Ovary (tissue), 3 donors: ENCODE results near the gene SLC4A3.

ENCODE experiments used
- EP300 ChIP-seq: sonication (generic); formaldehyde crosslinking; IDR thresholded peaks from one replicate; pipeline ENCODE4 v1.6.1; 2017; ENCODE audit warnings: antibody characterized with exemption
- POLR2A ChIP-seq: fragments of 450-650 bp; IDR thresholded peaks from one replicate; pipeline ENCODE4 v1.6.1; 2017; ENCODE audit warnings: antibody characterized with exemption, mild to moderate bottlenecking, moderate library complexity
- TF ChIP-seq, protein P1 (sequence below), 3 donors: fragments of 450-650 bp in 2 of 3; fragments of 200-600 bp in 1 of 3; IDR thresholded peaks; one replicate each; pipeline versions ENCODE4 v1.5.1 to v1.8.0; 2016 to 2022; ENCODE audit warnings: antibody characterized with exemption in 3 of 3, mild to moderate bottlenecking in 1 of 3
- donor health status: DM: no; HTN: no; CAD: no.

DNA sequence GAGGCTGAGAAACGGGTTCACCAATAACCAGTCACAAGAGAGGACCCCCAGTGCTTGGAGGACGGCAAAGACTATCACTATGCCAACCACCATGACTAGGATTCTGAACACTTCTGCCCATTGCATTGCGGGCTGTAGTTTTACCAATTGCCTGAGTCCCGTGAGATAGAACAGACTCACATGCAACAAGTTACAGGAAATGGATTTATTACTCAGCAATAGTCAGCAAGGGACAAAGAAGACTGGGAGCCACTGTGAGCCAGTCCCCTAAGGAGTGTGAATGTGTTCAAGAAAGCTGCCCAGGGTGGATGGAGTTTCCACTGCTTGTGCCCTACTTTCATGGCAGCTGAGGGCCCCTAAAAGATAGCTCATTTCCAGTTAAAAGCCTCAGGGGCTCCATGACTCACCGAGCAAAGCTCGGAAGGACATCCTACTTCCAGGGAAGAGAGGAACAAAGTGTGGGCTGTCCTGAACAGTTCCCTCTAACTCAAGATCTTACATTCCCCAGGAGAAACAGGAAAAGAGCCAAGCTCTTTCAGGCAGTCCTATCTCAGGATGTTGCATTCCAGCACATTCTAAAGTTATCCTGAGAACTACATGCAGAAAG lies 54.4 kb downstream of the SLC4A3 start:
- TF ChIP-seq, protein P1, sequence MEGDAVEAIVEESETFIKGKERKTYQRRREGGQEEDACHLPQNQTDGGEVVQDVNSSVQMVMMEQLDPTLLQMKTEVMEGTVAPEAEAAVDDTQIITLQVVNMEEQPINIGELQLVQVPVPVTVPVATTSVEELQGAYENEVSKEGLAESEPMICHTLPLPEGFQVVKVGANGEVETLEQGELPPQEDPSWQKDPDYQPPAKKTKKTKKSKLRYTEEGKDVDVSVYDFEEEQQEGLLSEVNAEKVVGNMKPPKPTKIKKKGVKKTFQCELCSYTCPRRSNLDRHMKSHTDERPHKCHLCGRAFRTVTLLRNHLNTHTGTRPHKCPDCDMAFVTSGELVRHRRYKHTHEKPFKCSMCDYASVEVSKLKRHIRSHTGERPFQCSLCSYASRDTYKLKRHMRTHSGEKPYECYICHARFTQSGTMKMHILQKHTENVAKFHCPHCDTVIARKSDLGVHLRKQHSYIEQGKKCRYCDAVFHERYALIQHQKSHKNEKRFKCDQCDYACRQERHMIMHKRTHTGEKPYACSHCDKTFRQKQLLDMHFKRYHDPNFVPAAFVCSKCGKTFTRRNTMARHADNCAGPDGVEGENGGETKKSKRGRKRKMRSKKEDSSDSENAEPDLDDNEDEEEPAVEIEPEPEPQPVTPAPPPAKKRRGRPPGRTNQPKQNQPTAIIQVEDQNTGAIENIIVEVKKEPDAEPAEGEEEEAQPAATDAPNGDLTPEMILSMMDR (IDR thresholded peaks at IDR 0.05) = no peak
- TF ChIP-seq POLR2A = no peak
- TF ChIP-seq EP300 = no peak
